Astrocyte (in vitro differentiated cells and primary cell): ENCODE data around the gene FAM219A. TPM values are rescaled to one million over a fixed set of nuclear protein-coding genes. Genes with fewer than 3 reads are reported as not detected.
A peak's percentile ranks its signal among the peaks of the same experiment; 100 is the strongest.

Source experiments
- DNase-seq: peaks from one replicate; pipeline ENCODE4 v3.0.0-alpha.2; 2010; ENCODE audit warnings: low read depth
- FAIRE-seq: peaks from 2 replicates; lab custom pipeline; 2011; peaks lifted over from hg19 to GRCh38; lab: Jason Lieb, UNC
- H2AFZ ChIP-seq: 2 replicates; pipeline ENCODE4 v1.6.0; 2012; ENCODE audit warnings: low read depth, low read length, inconsistent platforms
- H3K27ac ChIP-seq: 2 replicates; pipeline ENCODE4 v1.5.1; 2011; ENCODE audit warnings: low read depth, low read length, inconsistent platforms
- H3K27me3 ChIP-seq: 2 replicates; pipeline ENCODE4 v1.6.0; 2011; ENCODE audit warnings: low read length, inconsistent platforms; ENCODE audit not compliant: insufficient read depth
- H3K36me3 ChIP-seq: 2 replicates; pipeline ENCODE4 v1.5.1; 2011; ENCODE audit warnings: low read length, inconsistent platforms; ENCODE audit not compliant: insufficient read depth
- H3K4me1 ChIP-seq: 2 replicates; pipeline ENCODE4 v1.5.1; 2011; ENCODE audit warnings: low read length, inconsistent platforms; ENCODE audit not compliant: insufficient read depth
- H3K4me2 ChIP-seq: 2 replicates; pipeline ENCODE4 v1.6.0; 2012; ENCODE audit warnings: low read length, inconsistent platforms
- H3K4me3 ChIP-seq: 2 replicates; pipeline ENCODE4 v1.5.1; 2011; ENCODE audit warnings: low read depth, mild to moderate bottlenecking, low read length, inconsistent platforms; ENCODE audit not compliant: insufficient read depth
- H3K79me2 ChIP-seq: 2 replicates; pipeline ENCODE4 v1.6.0; 2012; ENCODE audit warnings: mild to moderate bottlenecking, low read length, inconsistent platforms; ENCODE audit not compliant: insufficient read depth
- H3K9ac ChIP-seq: 2 replicates; pipeline ENCODE4 v1.6.0; 2012; ENCODE audit warnings: mild to moderate bottlenecking, low read length, inconsistent platforms
- H3K9me3 ChIP-seq: 2 replicates; pipeline ENCODE4 v1.5.1; 2012; ENCODE audit warnings: low read depth, mild to moderate bottlenecking, low read length, inconsistent platforms; ENCODE audit not compliant: insufficient read depth
- H4K20me1 ChIP-seq: 2 replicates; pipeline ENCODE4 v1.6.0; 2012; ENCODE audit warnings: low read length, inconsistent platforms; ENCODE audit not compliant: insufficient read depth
- H3K27ac Mint-ChIP-seq: one replicate; pipeline ENCODE4 v1.8.0; 2021; ENCODE audit warnings: mild to moderate bottlenecking, mixed read lengths; ENCODE audit not compliant: unreplicated experiment
- H3K27me3 Mint-ChIP-seq: one replicate; pipeline ENCODE4 v1.8.0; 2021; ENCODE audit warnings: low read depth, mixed read lengths; ENCODE audit not compliant: unreplicated experiment
- H3K36me3 Mint-ChIP-seq: one replicate; pipeline ENCODE4 v1.8.0; 2021; ENCODE audit warnings: low read depth, mixed read lengths; ENCODE audit not compliant: unreplicated experiment
- H3K4me1 Mint-ChIP-seq: one replicate; pipeline ENCODE4 v1.8.0; 2021; ENCODE audit warnings: low read depth, mixed read lengths; ENCODE audit not compliant: unreplicated experiment
- H3K4me3 Mint-ChIP-seq: one replicate; pipeline ENCODE4 v1.8.0; 2021; ENCODE audit warnings: mild to moderate bottlenecking, moderate library complexity, mixed read lengths; ENCODE audit not compliant: unreplicated experiment
- H3K9me3 Mint-ChIP-seq: one replicate; pipeline ENCODE4 v1.8.0; 2021; ENCODE audit warnings: mild to moderate bottlenecking, mixed read lengths; ENCODE audit not compliant: unreplicated experiment
- CTCF ChIP-seq: IDR thresholded peaks from 2 replicates; pipeline ENCODE4 v1.5.1; 2011; ENCODE audit warnings: low read depth, mild to moderate bottlenecking, inconsistent platforms, low read length, moderate library complexity; ENCODE audit not compliant: insufficient read depth
- EZH2 ChIP-seq: IDR thresholded peaks from 2 replicates; pipeline ENCODE4 v1.6.1; 2012; ENCODE audit warnings: mild to moderate bottlenecking, low read length, inconsistent platforms; ENCODE audit not compliant: insufficient read depth
- total RNA-seq: library from RNA; stranded (reverse); gene quantifications from 2 replicates; pipeline ENCODE4 v1.2.1, GENCODE V29; 2021

Gene FAM219A
- total RNA-seq, 1 donor from 2014 or later, result 63.5 TPM

GRCh38 chr9:34437006-34437925, 21.1 kb downstream of the FAM219A start:
- Histone ChIP-seq H3K9ac (no peak overlapping the region), H3K79me2 (peaks cover 9% of the 10 kb centered on the region), H3K4me1 (peaks cover 9% of the 10 kb centered on the region), H3K27me3 (no peaks in the 10 kb centered on the region), H2AFZ (no peak overlapping the region), H4K20me1 (peaks cover 69% of the 10 kb centered on the region), H3K36me3 (no peaks in the 10 kb centered on the region), H3K4me2 (no peak overlapping the region), H3K4me3 (no peak overlapping the region), H3K9me3 (no peaks in the 10 kb centered on the region), H3K27ac (no peak overlapping the region)
- DNase-seq (peak; percentile 47), FAIRE-seq (peak; percentile 90)
- no peaks in the 10 kb centered on the region for H3K27me3 Mint-ChIP-seq
- peaks cover 15% of the 10 kb centered on the region for H3K36me3 Mint-ChIP-seq
- no peak overlapping the region for H3K27ac Mint-ChIP-seq
- TF ChIP-seq EZH2 (no peak), CTCF (peak; percentile 83)
- H3K4me3 Mint-ChIP-seq, result no peak overlapping the region
- H3K4me1 Mint-ChIP-seq, result peaks cover 14% of the 10 kb centered on the region
- H3K9me3 Mint-ChIP-seq, result no peaks in the 10 kb centered on the region

GRCh38 chr9:34431667-34432066, 26.7 kb downstream of the FAM219A start:
- H3K9me3 Mint-ChIP-seq, result no peaks in the 10 kb centered on the region
- Histone ChIP-seq H3K79me2 (no peaks in the 10 kb centered on the region), H3K9me3 (no peaks in the 10 kb centered on the region), H3K27ac (no peak overlapping the region), H3K4me1 (no peaks in the 10 kb centered on the region), H3K9ac (no peak overlapping the region), H3K4me2 (no peak overlapping the region), H3K4me3 (no peak overlapping the region), H3K27me3 (no peaks in the 10 kb centered on the region), H2AFZ (no peak overlapping the region), H4K20me1 (peaks cover 85% of the 10 kb centered on the region), H3K36me3 (no peaks in the 10 kb centered on the region)
- TF ChIP-seq EZH2, result no peak
- TF ChIP-seq CTCF, result no peak
- H3K4me1 Mint-ChIP-seq, result peaks cover 5% of the 10 kb centered on the region
- peaks cover 11% of the 10 kb centered on the region for H3K36me3 Mint-ChIP-seq
- no peaks in the 10 kb centered on the region for H3K27me3 Mint-ChIP-seq
- DNase-seq (no peak), FAIRE-seq (no peak)
- no peak overlapping the region for H3K4me3 Mint-ChIP-seq
- H3K27ac Mint-ChIP-seq, result no peak overlapping the region

- Histone ChIP-seq H3K9me3 (no peaks in the 10 kb centered on the region), H3K36me3 (no peaks in the 10 kb centered on the region), H3K27ac (no peak overlapping the region), H4K20me1 (peaks cover 88% of the 10 kb centered on the region), H2AFZ (no peak overlapping the region), H3K79me2 (no peaks in the 10 kb centered on the region), H3K4me3 (no peak overlapping the region), H3K4me2 (no peak overlapping the region), H3K27me3 (no peaks in the 10 kb centered on the region), H3K9ac (no peak overlapping the region), H3K4me1 (no peaks in the 10 kb centered on the region)
- Mint-ChIP-seq H3K36me3 (peaks cover 13% of the 10 kb centered on the region), H3K27me3 (no peaks in the 10 kb centered on the region), H3K4me1 (peaks cover 5% of the 10 kb centered on the region), H3K4me3 (no peak overlapping the region), H3K9me3 (no peaks in the 10 kb centered on the region), H3K27ac (no peak overlapping the region)
- FAIRE-seq (no peak), DNase-seq (peak; percentile 67)
- TF ChIP-seq CTCF (no peak), EZH2 (no peak)
These were observed 27.4 kb downstream of the FAM219A start for GRCh38 chr9:34430843-34431437.
